ENCODE data around the gene PTH1R.

PTH1R gene

DNA sequence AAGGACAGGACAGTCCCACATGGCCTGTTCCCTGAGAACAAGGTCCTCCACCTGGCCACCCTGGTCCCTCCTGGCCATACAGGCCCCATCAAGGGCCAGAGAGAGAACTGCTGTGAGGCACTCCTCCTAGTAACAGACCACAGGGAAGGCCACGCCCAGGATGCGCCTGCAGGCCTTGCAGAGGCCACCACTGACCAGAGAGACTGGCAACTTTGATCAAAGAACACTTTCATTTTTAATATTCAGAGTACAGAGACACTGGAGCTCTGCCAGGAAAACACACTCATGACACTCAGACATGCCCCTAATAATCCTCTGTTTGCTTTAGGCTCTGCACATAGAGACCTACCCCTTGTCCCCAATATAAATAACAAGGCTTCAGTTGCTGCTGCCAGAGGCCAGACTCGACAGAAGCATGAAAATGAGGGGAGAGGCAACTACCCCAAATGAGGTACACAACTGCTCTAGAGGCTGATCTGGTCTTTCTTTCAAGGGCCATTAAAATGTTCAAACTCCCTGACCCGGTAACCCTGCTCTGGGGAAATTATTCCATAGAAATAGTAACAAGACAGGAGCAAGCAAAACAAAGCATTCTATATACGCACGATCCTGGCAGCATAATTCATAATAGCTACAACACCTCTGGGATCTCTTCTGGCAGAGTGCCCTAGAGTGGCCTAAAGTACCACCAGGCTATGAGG, 54.3 kb downstream of the PTH1R start:
- Histone ChIP-seq H3K9ac (ENCODE audit: low read depth, low read length) (no peak overlapping the region), H3K4me1 (ENCODE audit: insufficient read depth, low read length) (peaks cover 24% of the 10 kb centered on the region), H3K9me3 (ENCODE audit: control insufficient read depth, insufficient read depth, low read length) (no peaks in the 10 kb centered on the region), H3K36me3 (ENCODE audit: insufficient read depth, low read length) (peaks cover 6% of the 10 kb centered on the region)

DNA sequence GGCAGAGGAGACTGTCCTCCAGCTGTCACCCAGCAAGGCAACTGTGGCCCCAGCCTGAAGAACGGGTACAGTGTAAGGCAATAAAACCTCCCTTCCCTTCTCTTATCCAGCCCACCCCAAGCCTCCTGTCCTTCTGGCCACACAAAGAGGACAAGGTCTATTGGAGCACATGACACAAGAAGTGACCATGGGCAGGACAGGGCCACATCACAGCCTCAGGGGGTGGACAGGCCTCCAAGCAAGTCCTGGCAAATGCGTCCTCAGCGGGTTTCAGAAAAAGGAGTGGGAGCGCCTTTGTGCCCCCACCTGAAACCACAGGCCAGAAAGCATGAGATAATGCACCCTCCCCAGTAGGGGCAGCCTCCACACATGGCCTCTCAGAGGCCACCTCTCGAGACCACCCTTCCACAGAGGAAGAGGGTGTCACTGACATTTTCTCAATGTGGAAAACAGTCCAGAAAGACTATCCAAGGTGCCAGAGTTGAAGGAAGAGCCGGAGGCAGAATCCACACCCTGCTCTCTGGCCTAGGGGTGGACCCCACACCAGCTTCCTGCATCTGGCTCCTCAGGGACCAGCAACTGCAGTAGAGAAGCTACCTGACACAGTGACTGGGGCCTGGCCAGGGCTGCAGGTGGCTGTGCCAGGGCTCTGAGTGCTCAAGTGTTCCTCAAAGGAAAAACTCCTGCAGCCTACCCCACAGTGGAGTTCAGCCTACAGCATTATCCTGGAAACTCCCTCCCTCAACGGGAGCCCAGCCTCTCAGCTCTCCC, 55.1 kb downstream of the PTH1R start:
- Histone ChIP-seq H3K4me1 (ENCODE audit: insufficient read depth, low read length) (peaks cover 24% of the 10 kb centered on the region), H3K36me3 (ENCODE audit: insufficient read depth, low read length) (peaks cover 6% of the 10 kb centered on the region), H3K9ac (ENCODE audit: low read depth, low read length) (no peak overlapping the region), H3K9me3 (ENCODE audit: control insufficient read depth, insufficient read depth, low read length) (no peaks in the 10 kb centered on the region)

DNA sequence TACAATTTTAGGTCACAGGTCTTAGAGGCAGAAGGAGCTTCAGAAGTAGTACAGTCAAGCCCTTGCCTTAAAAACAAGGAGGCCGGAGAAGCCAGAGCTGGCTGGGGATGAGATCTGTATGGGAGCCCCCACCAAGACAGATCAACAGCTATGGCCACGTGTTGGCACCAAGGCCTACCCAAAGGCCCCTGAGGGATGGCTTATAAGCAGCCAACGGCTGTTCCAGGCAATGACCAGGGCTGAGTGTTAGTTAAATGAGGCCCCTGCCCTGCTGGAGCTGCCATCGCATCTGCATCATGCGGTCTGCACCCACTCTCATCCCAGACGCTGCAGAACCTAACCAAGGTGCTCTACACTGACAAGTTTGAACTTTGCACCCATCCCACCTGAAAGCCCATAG, 55.7 kb downstream of the PTH1R start:
- Histone ChIP-seq H3K36me3 (ENCODE audit: insufficient read depth, low read length) (peaks cover 4% of the 10 kb centered on the region), H3K4me1 (ENCODE audit: insufficient read depth, low read length) (peaks cover 24% of the 10 kb centered on the region), H3K9me3 (ENCODE audit: control insufficient read depth, insufficient read depth, low read length) (no peaks in the 10 kb centered on the region), H3K9ac (ENCODE audit: low read depth, low read length) (no peak overlapping the region)

DNA sequence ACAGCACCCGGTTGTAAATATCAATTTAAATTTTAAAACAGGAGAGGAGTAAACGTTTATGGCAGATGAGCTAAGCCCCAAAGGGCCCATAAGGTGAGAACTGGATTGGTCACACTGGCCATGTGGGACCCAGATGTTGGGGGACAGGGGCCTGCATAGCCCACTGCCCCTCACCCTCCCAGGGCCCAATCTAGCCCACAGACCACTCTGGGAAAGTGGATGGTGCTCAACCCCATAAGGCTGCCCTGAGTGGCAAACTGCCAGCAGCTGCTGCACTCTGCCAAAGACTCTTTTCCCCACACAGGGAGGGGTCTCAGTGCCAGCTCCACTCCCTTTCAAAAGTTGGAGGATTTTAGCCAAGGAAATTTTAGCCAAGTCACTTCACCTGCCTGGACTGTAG, 56.6 kb downstream of the PTH1R start:
- no peak overlapping the region for H3K9ac ChIP-seq (ENCODE audit: low read depth, low read length)
- peaks cover 3% of the 10 kb centered on the region; the same call in 1 of the 2 replicates for H3K36me3 ChIP-seq (ENCODE audit: insufficient read depth, low read length)
- peaks cover 24% of the 10 kb centered on the region for H3K4me1 ChIP-seq (ENCODE audit: insufficient read depth, low read length)
- H3K9me3 ChIP-seq (ENCODE audit: control insufficient read depth, insufficient read depth, low read length): no peaks in the 10 kb centered on the region

DNA sequence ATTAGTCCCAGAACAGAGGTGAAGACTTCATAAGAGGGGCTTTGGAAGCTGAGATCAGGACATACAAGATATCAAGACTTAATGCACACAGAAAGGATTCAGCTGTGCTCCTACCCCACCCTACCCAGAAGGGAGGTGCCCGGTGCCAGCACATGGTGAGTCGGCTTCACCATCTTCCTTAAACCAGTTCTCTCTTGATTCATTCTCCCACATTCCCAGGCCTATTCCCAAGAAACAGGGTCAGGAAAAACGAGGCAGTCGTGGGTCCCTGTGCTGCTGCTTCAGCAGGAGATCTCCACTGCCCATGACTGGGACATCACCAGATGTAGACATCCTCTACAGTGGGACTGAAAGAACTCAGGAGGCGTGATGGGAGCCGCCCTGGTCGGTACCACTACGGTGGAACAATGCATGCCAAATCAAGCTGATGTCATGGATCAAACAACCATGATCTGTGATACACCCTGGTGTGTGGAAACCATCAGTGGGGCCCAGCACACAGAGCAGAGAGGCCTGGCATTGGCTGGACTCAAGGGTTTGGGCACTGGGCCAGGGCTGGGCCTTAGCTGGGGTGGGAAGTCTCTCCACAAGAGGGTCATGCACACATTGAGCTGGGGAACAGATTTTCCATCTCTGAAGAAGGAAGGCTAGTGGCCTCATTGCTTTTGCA, 57.1 kb downstream of the PTH1R start:
- H3K9me3 ChIP-seq (ENCODE audit: control insufficient read depth, insufficient read depth, low read length): no peaks in the 10 kb centered on the region
- H3K9ac ChIP-seq (ENCODE audit: low read depth, low read length): no peak overlapping the region
- peaks cover 3% of the 10 kb centered on the region; the same call in 1 of the 2 replicates for H3K36me3 ChIP-seq (ENCODE audit: insufficient read depth, low read length)
- H3K4me1 ChIP-seq (ENCODE audit: insufficient read depth, low read length): peaks cover 24% of the 10 kb centered on the region

DNA sequence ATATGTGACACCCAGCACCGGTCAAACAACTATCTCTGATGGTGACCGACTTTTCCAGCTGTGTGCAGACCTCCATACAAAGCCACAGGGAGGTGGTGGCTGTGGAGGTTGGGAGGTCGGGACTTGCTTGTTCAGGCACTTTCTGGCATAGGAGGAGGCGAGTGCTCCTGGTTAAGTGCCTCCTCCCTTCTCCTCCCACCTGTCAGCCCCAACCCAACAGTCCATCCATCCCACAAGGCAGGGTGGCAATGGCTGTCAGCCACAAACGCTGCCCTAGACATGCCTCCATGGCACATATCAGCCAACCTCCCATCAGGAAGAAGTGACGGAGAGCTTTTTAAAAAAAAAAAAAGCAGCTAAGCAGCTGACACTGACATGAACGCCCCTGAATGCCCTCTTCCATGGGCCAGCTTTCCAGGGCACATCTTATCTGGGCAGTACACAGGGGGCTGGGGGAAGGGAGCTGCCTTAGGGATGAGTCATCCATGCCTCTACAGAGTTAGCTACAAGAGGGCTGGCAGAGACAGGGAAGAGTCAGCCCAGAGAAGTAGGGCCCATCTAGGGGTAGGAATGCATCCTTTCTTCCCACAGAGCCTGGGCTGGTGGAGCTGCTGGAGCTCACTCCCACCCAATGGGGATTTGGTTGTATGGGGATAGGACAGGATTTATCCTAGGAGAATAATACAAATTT, 57.8 kb downstream of the PTH1R start:
- H3K9me3 ChIP-seq (ENCODE audit: control insufficient read depth, insufficient read depth, low read length): no peaks in the 10 kb centered on the region
- H3K9ac ChIP-seq (ENCODE audit: low read depth, low read length): no peak overlapping the region
- peaks cover 24% of the 10 kb centered on the region for H3K4me1 ChIP-seq (ENCODE audit: insufficient read depth, low read length)
- peaks cover 3% of the 10 kb centered on the region; the same call in 1 of the 2 replicates for H3K36me3 ChIP-seq (ENCODE audit: insufficient read depth, low read length)

DNA sequence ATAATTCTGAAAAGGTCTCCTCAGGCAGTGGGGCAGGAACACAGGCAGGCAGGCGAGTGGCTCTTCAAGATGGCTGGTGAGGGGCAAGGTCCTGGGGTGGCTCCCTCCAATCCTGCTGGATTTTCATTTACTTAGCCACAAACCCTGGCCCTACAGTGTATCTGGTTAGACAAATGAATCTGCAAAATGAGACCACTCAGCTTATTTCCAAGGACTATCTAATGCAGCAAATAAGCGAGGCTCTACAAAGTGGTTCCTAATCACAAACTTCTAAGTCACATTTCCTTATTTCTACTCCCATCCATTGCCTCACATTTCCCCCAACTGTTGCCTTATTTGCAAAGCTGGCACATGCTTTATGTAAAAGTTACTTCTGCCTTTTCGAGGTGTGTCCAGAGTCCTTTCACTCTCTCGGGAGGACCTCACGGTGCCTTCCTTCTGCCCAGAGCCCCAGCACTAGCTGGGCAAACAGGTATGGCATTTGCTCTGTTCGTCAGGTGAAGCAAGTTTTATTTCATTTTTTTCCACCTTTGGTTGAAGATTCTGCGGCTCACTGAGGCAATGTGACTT, 58.6 kb downstream of the PTH1R start:
- no peaks in the 10 kb centered on the region for H3K9me3 ChIP-seq (ENCODE audit: control insufficient read depth, insufficient read depth, low read length)
- peaks cover 6% of the 10 kb centered on the region; the same call in 1 of the 2 replicates for H3K36me3 ChIP-seq (ENCODE audit: insufficient read depth, low read length)
- H3K9ac ChIP-seq (ENCODE audit: low read depth, low read length): no peak overlapping the region
- peaks cover 24% of the 10 kb centered on the region for H3K4me1 ChIP-seq (ENCODE audit: insufficient read depth, low read length)

DNA sequence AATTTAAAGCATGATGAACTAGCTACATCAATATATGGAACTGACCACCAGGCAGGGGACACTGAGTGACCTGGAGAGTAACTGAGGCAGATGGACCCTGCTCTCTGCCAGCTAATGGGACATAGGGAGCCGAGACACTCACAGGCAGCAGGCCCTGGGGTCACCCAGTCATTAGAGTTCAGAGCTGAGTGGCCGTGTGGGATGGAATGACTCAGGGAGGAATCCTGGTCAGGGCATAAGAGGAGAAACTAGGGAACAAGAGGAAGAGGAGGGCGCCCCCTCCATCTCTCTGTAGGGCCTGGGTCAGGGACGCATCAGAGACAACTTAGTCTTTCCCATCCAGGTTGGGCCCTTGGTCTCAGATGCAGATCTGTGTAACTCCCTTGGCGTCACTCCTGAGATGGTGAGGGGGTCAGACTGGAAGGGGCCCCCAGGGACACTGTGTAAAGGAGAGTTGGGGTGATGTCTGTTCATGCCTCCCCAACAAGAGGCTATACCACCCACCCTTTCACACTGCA, 59.3 kb downstream of the PTH1R start:
- Histone ChIP-seq H3K9me3 (ENCODE audit: control insufficient read depth, insufficient read depth, low read length) (no peaks in the 10 kb centered on the region), H3K9ac (ENCODE audit: low read depth, low read length) (no peak overlapping the region), H3K36me3 (ENCODE audit: insufficient read depth, low read length) (peaks cover 6% of the 10 kb centered on the region; the same call in 1 of the 2 replicates), H3K4me1 (ENCODE audit: insufficient read depth, low read length) (peaks cover 23% of the 10 kb centered on the region)

DNA sequence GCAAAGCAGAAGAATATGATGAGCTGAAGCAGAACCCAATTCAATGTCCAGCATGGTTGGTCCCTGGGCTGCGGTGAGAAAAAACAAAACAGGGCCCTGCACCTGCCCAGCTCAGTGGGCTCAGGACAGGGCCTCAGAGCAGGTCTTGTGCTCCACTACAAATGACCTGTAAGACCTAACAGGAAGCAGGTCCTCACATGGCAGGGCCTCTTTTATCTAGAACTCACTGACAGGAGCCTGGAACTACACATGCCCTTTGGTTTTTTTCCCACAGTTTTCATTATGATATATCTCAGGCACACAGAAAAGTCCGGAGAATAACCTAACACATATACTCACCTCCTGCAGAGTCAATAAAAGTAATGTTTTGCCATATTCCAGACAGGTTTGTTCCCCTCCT, 60.6 kb downstream of the PTH1R start:
- no peak overlapping the region for H3K9ac ChIP-seq (ENCODE audit: low read depth, low read length)
- H3K36me3 ChIP-seq (ENCODE audit: insufficient read depth, low read length): peaks cover 6% of the 10 kb centered on the region; the same call in 1 of the 2 replicates
- H3K4me1 ChIP-seq (ENCODE audit: insufficient read depth, low read length): peaks cover 19% of the 10 kb centered on the region
- no peaks in the 10 kb centered on the region for H3K9me3 ChIP-seq (ENCODE audit: control insufficient read depth, insufficient read depth, low read length)

DNA sequence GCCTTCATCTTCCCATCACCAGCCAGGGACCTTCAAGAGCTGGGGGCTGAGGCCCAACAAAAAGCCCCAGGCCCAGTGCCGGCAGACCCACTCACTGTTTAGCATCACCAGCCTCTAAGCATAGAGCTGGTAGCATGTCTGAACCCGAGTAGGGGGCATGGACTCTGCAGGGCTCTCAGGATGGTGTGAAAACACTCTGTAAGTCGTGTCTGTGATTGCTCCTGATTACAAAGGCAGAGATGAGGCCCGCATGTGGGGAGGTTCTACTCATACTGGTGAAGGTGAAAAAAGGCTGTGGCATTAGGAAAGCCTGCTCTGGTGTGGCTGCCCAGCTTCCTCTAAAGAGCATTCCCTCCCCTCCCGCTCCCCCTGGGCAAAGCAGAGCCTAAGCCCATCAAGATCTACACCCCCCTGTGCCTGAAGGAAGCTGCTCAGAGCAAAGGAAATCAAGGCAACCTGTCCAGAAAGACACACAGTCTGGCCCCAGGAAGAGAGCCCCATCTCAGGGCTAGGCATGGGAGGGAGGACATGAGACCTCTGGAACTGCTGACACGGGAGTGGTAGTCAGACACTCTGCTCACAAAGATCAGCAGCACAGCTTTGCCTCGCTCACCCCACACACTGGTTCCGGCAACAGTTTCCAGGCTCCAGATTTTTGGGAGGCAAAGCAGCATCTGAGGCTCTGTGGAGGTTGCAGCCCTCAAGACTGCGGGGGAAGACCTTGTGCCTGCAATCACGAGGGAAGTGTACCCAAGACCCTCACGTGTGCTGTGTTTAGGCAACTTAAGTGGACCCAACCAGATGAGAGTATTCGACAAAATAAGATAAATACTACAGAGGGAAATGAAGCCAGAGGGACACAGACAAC, 62.3 kb downstream of the PTH1R start:
- Histone ChIP-seq H3K4me1 (ENCODE audit: insufficient read depth, low read length) (peaks cover 20% of the 10 kb centered on the region), H3K36me3 (ENCODE audit: insufficient read depth, low read length) (peaks cover 6% of the 10 kb centered on the region; the same call in 1 of the 2 replicates), H3K9ac (ENCODE audit: low read depth, low read length) (no peak overlapping the region), H3K9me3 (ENCODE audit: control insufficient read depth, insufficient read depth, low read length) (no peaks in the 10 kb centered on the region)

DNA sequence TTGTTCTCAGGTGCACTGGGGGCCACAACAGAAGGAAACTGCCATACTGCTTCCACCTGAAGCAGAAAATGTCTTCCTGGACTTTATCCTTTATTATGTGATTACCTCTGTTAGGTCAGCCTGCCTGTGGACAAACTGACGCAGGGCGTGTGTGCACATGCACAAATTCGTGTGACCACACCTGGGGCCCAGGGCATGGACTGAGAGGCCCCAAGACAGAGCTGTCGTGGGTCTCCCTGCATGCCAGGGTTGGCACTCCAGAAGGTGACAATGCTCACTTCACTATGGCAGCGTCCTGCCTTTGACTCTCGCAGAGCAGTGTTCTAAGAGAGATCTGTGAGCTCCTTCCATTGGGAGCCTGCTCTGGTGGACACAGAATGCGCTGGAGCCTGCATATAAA, 64.6 kb downstream of the PTH1R start:
- H3K36me3 ChIP-seq (ENCODE audit: insufficient read depth, low read length): peaks cover 3% of the 10 kb centered on the region; the same call in 1 of the 2 replicates
- H3K9me3 ChIP-seq (ENCODE audit: control insufficient read depth, insufficient read depth, low read length): no peaks in the 10 kb centered on the region
- H3K4me1 ChIP-seq (ENCODE audit: insufficient read depth, low read length): peaks cover 8% of the 10 kb centered on the region; the same call in 1 of the 2 replicates
- H3K9ac ChIP-seq (ENCODE audit: low read depth, low read length): no peak overlapping the region

DNA sequence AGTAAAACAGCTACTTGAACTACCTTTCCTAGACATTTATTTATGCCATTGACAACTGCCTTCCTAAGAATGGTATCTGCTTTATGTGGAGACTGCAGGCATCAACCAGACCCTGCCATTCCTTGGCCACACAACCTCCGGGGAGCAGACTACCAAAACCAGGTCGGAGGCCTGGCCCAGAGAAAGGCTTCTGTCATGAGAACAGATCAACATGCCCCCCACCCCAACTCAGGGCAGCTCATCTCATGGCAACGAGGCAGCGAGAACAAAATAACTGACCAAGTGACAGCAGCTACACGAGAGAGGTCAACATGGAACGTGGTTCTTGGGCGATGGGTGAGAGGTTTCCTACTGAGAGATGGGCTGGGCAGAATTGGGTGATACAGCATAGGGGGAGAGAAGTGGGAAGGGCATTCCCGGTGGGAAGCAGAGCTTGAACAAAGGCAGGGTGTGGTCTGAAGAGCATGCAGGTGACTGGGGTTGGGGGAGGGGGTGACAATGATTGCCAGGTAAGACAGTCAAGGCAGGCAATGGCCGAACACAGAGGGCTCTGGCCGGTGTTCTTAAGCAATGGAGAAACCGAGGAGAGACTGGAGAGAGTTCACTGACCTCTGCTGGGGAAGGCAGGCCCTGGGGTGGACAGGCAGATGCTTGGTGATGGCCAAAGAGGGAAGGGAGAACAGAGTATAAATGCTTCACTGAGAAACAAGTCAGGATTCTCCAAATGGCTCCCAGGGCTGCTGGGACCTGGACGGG, 65.1 kb downstream of the PTH1R start:
- H3K4me1 ChIP-seq (ENCODE audit: insufficient read depth, low read length): 0 out of 2 replicates have a peak, but pooled peaks cover 8% of the 10 kb centered on the region
- no peak overlapping the region for H3K9ac ChIP-seq (ENCODE audit: low read depth, low read length)
- H3K9me3 ChIP-seq (ENCODE audit: control insufficient read depth, insufficient read depth, low read length): no peaks in the 10 kb centered on the region
- peaks cover 3% of the 10 kb centered on the region; the same call in 1 of the 2 replicates for H3K36me3 ChIP-seq (ENCODE audit: insufficient read depth, low read length)
